GM12891 (cell line): ENCODE measurements around the gene DESI2.

ENCODE experiments used
- POLR2A ChIP-seq: IDR thresholded peaks from 2 replicates; pipeline ENCODE4 v1.6.1; 2011; ENCODE audit warnings: low read depth, low read length, control low read depth
- POLR2AphosphoS5 ChIP-seq: IDR thresholded peaks from 2 replicates; pipeline ENCODE4 v1.6.1; 2011; ENCODE audit warnings: low read depth, low read length, control low read depth
- SPI1 ChIP-seq: IDR thresholded peaks from 2 replicates; pipeline ENCODE4 v1.6.1; 2011; ENCODE audit warnings: low read depth, low read length, control low read depth
- TAF1 ChIP-seq: IDR thresholded peaks from 2 replicates; pipeline ENCODE4 v1.6.1; 2011; ENCODE audit warnings: low read depth, low read length, control low read depth

- TF ChIP-seq POLR2A (no peak), POLR2AphosphoS5 (no peak), TAF1 (no peak), SPI1 (no peak)
These were observed 47.9 kb downstream of the DESI2 start for GRCh38 chr1:244700808-244701207.
